ENCODE measurements around the gene MED20.

The MED20 gene

GRCh38 chr6:41901882-41902519, 18.9 kb downstream of the MED20 start:
- peak; percentile 42 to 69 for DNase-seq

DNA sequence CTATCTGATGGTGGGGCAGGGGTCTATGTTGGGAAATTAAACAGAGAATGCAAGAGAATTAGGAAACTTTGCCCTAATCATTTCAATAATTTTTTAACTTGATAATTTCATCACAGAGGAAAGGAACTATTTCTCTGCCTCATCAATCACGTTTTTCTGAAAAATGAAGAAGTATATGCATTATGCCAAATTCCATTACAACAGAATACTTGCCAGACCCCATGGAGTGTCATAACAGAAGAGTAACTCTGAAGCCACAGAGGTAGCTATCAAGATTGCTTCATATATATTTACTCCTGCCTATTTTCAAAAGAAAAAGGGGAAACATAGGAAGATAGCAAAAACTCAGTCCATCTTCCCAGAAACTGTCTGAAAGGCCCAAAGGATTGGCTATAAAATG, 20.1 kb downstream of the MED20 start:
- DNase-seq, result peak; percentile 61

- DNase-seq, result no peak
These were observed 24.7 kb downstream of the MED20 start for GRCh38 chr6:41896281-41896680.

DNA sequence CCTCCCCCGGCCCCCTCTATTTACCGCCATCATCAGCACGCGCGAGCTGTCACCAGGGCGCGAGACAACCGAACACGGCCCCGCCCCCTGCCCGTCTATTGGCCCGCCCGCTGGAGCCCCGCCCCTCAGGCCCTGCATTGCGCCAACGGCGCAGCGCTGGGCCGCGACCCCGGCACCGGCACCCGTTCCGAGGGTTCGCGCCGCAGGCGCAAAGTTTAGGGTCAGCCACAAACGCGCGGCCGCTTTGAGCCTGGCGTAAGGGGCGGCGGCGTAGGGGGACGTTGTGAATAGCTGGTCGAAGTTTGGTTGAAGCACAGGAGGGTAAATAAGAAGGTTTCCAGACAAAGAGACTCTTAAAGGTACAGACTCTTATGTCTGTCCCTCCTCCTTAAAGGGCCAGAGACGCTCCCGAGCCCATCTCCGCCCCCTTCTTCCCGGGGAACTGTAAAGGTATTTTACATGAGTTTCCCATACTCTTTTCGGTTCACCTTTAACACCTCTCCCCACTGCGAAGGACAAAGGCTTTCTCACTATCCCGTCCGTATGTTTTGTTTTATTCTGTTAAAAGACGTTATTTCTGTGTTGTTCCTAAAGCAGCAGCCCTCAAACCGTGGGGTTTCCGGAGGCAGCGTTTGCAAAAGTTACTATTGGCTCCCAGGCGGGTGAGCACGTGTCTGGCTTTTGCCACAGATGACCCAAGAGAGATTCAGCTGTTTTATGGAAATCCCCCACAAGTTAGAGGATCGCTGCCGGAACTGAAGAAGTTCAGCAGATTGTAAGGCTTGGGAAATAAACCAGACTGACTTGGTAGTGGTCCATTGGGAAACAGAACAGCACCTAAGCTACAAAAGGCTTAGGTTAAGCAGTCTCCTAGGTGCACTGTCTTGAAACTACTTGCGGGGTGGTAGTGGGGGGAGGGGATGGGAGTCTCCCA, 25.4 kb downstream of the MED20 start, which contains the start of gene USP49:
Gene USP49 (minus strand): TSS at position 76 of the 934 bp plus-strand sequence. CDS start 88,392 bp downstream, outside the sequence.
- DNase-seq, result peak; percentile 96 to 98

GRCh38 chr6:41894366-41895299, 26.3 kb downstream of the MED20 start:
- DNase-seq, result no peak

DNA sequence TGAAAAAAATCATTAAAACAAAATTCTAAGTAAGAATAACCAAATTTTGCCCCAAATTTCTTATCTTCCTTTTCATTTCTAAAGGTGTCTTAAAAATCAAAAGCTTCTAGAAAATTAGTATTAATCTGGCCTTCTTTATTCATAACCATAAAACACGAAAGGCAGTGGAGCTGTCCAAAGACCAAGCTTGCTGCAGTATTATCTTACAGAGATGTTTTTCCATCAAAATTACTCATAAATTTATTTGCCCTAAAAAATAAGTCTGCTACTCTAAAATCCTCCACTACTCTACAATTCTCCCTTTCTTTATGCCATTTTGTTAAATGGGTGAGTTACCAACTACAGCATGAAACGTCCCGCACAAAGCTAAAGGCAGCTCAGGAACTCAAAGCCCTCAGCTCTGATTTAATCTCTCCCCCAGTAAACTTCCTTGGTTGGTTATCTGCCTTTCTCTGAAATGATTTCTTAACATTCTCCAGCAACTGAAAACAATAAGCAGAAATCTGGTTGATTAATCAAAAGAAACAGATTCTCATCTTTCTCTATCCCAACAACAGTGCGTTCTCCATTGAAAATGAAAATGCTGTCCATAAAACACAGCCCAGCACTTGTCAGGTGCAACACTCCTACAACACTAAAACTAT, 27.9 kb downstream of the MED20 start:
- DNase-seq, result no peak

- DNase-seq, result no peak
These were observed 33.6 kb downstream of the MED20 start for GRCh38 chr6:41887331-41887751.

- no peak for DNase-seq
These were observed 35.0 kb downstream of the MED20 start for GRCh38 chr6:41885930-41886329.

- no peak for DNase-seq
These were observed 36.0 kb downstream of the MED20 start for GRCh38 chr6:41884957-41885356.

GRCh38 chr6:41881506-41881905, 39.4 kb downstream of the MED20 start:
- DNase-seq, result no peak

DNA sequence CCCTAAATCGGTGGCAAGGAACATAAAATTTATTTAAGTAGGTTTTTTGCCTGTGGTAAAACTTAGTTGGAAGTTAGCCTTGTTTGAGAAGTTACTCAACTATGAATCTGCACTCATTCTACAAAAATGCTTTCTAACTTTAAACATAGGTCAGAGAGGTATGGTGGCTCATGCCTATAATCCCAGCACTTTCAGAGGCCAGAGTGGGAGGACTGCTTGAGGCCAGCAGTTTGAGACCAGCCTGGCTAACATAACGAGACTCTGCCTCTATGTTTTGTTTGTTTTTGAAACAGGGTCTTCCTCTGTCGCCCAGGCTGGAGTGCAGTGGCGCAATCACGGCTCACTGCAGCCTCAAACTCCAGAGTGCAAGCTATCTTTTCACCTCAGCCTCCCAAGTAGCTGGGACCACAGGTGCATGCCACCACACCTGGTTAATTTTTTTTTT, 42.0 kb downstream of the MED20 start:
- no peak for DNase-seq

- DNase-seq, result no peak
These were observed 42.7 kb downstream of the MED20 start for GRCh38 chr6:41878246-41878645.

- DNase-seq, result no peak
These were observed 43.8 kb downstream of the MED20 start for GRCh38 chr6:41877051-41877680.

- no peak for DNase-seq
These were observed 46.2 kb downstream of the MED20 start for GRCh38 chr6:41874741-41875140.

GRCh38 chr6:41872147-41872546, 48.8 kb downstream of the MED20 start:
- no peak for DNase-seq

- peak in 1 of 2 experiments; percentile 28 for DNase-seq
These were observed 49.2 kb downstream of the MED20 start for GRCh38 chr6:41871691-41872090.

DNA sequence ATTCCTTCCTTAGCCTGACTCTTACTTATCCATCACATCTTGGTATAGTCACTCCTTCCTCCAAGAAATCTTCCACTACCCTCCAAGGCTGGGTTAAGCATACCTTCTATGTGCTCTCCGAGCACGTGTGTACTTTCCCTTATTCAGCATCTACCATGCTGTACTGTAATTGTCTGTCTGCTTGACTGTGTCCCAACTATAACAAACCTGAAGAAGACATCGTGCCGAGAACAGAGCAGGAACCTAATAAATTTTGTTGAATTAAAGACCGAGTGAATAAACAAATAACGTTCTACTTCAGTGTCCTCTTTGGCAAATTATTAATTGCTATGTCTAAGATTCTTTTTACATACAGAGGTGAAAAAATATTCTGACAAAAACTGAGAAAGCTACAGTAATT, 61.6 kb downstream of the MED20 start:
- DNase-seq, result no peak

DNA sequence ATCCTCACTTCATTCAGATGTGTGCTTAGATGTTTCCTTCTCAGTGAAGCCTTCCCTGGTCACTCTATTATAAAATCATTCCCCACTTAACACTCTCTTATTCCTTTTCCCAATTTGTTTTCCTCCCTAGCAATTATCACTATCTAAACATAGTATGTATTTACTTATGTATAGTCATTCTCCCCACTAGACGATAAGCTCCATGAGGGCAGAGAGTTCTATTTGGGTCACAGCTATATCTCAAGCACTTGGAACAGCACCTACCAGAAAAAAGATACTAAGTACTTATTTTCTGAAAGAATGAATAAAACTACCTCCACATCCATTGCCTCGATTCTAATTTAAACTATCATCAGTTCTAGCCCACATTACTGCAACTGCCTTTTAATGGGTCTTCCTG, 62.2 kb downstream of the MED20 start:
- DNase-seq, result no peak

Data from AML-193 (cell line).